Kidney (tissue), 14 donors: ENCODE data around the gene MAP2K3. TPM values are rescaled to one million over a fixed set of nuclear protein-coding genes. Genes with fewer than 3 reads are reported as not detected.

Experiments
- DNase-seq, 5 donors: peaks; one replicate each; pipeline ENCODE4 v3.0.0-alpha.2; 2013 to 2020
- FAIRE-seq: peaks from 2 replicates; lab custom pipeline; 2012; peaks lifted over from hg19 to GRCh38; lab: Jason Lieb, UNC
- H3K27ac ChIP-seq, 2 donors: one replicate each; pipeline ENCODE4 v1.7.0; 2013; ENCODE audit warnings: low read depth in 2 of 2, low read length in 2 of 2, inconsistent platforms in 1 of 2
- H3K27me3 ChIP-seq: one replicate; pipeline ENCODE4 v1.7.1; 2013; ENCODE audit warnings: low read length, inconsistent platforms; ENCODE audit not compliant: control insufficient read depth, insufficient read depth
- H3K36me3 ChIP-seq, 3 donors: one replicate each; pipeline versions ENCODE4 v1.7.0 to v1.7.1; 2013; ENCODE audit warnings: low read length in 3 of 3, control low read depth in 1 of 3, inconsistent platforms in 1 of 3; ENCODE audit not compliant: insufficient read depth in 3 of 3, control insufficient read depth in 2 of 3
- H3K4me1 ChIP-seq, 3 donors: one replicate each; pipeline versions ENCODE4 v1.7.0 to v1.7.1; 2013; ENCODE audit warnings: low read length in 3 of 3, inconsistent platforms in 1 of 3, low read depth in 1 of 3; ENCODE audit not compliant: control insufficient read depth in 2 of 3, insufficient read depth in 2 of 3
- H3K4me3 ChIP-seq, 3 donors: one replicate each; pipeline versions ENCODE4 v1.7.0 to v1.8.1; 2013; ENCODE audit warnings: low read length in 3 of 3, control low read depth in 1 of 3, inconsistent platforms in 1 of 3
- H3K9ac ChIP-seq, 3 donors: one replicate each; pipeline versions ENCODE4 v1.7.0 to v1.7.1; 2013; ENCODE audit warnings: low read length in 3 of 3, control low read depth in 1 of 3, inconsistent platforms in 1 of 3
- H3K9me3 ChIP-seq, 3 donors: one replicate each; pipeline versions ENCODE4 v1.7.0 to v1.7.1; 2013; ENCODE audit warnings: low read length in 3 of 3, control low read depth in 1 of 3, inconsistent platforms in 1 of 3; ENCODE audit not compliant: control insufficient read depth in 2 of 3, insufficient read depth in 1 of 3
- intact Hi-C: fragments of 100-400 bp; cut with DNase I; formaldehyde crosslinking; loops from one replicate; pipeline ENCODE4 v1.11.1; 2022
- polyA plus RNA-seq: library from polyadenylated mRNA; stranded (reverse); fragments of 350-450 nt; fragmentation: Illumina TruSeq; extraction: RNeasy Lipid Tissue Mini Kit (QIAGEN cat#74804); gene quantifications from one replicate; pipeline ENCODE4 v1.2.3, GENCODE V29; 2014; ENCODE audit warnings: low read depth, low replicate concordance; ENCODE audit not compliant: insufficient read depth
- total RNA-seq: library from RNA; stranded (reverse); fragmentation: NEBNext Ultra II Directional; extraction: Animal tissue kit (Norgen Biotek cat#: 25700); gene quantifications from one replicate; pipeline ENCODE4 v1.2.1, GENCODE V29; 2021
- TF ChIP-seq, protein P1 (sequence below): IDR thresholded peaks from 3 replicates; pipeline ENCODE4 v1.5.1; 2012; ENCODE audit warnings: mild to moderate bottlenecking, moderate library complexity, borderline replicate concordance; ENCODE audit not compliant: insufficient read depth; ENCODE audit errors: extremely low read depth
- donor health status: control.
- donor health status: control.
- donor health status: control.
- donor health status: control.
- donor health status: control.
- donor health status: DM: yes; HTN: yes; CAD: no.
- donor health status: Normal renal cell carcinoma (clear cell type).

The MAP2K3 gene
- total and polyA plus RNA-seq, 2 donors from 2014 or later: 40.1 to 44.0 TPM

DNA sequence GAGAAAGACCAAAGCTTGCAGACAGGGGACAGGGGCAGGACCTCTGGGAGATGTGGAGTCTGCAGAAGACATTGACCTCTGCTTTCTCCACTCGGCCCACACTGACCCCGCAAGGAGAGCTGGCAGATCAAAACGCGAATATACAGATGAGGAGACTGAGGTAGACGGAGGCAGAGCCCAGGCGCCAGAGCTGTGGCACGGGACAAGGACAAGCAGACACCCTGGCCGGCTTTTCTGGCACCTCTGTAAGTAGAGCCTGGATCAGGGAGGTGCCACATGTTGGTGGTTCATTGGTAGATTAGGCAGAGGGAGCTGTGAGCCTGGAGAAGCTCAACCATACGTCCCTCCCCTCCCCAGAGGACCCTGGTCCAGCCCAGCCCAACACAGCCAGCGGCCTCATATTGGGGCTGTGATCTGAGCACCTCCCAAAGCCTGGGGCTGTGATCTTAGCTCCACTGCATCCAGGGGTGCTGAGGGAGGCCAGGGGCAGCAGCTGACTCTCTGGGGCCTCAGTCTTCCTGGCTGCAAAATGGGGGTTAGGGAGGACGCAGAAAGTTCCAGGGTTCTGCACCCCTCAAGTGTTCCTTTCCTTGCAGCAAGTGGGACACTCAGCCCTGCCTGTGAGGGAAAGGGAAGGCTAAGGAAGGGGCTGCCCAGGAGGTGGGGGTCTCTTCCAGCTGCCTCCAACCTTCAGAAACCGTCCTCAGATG, 35.3 kb upstream of the MAP2K3 start:
- Histone ChIP-seq H3K27ac (no peak overlapping the region), H3K27me3 (no peaks in the 10 kb centered on the region), H3K9ac (no peak overlapping the region), H3K36me3 (no peaks in the 10 kb centered on the region), H3K4me1 (peaks cover 2 to 12% (median 9%) of the 10 kb centered on the region in 3 donors), H3K9me3 (no peaks in the 10 kb centered on the region), H3K4me3 (no peak overlapping the region)
- intact Hi-C loops: no loop called here
- FAIRE-seq (no peak), DNase-seq (no peak)
- TF ChIP-seq, protein P1, sequence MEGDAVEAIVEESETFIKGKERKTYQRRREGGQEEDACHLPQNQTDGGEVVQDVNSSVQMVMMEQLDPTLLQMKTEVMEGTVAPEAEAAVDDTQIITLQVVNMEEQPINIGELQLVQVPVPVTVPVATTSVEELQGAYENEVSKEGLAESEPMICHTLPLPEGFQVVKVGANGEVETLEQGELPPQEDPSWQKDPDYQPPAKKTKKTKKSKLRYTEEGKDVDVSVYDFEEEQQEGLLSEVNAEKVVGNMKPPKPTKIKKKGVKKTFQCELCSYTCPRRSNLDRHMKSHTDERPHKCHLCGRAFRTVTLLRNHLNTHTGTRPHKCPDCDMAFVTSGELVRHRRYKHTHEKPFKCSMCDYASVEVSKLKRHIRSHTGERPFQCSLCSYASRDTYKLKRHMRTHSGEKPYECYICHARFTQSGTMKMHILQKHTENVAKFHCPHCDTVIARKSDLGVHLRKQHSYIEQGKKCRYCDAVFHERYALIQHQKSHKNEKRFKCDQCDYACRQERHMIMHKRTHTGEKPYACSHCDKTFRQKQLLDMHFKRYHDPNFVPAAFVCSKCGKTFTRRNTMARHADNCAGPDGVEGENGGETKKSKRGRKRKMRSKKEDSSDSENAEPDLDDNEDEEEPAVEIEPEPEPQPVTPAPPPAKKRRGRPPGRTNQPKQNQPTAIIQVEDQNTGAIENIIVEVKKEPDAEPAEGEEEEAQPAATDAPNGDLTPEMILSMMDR: no peak

DNA sequence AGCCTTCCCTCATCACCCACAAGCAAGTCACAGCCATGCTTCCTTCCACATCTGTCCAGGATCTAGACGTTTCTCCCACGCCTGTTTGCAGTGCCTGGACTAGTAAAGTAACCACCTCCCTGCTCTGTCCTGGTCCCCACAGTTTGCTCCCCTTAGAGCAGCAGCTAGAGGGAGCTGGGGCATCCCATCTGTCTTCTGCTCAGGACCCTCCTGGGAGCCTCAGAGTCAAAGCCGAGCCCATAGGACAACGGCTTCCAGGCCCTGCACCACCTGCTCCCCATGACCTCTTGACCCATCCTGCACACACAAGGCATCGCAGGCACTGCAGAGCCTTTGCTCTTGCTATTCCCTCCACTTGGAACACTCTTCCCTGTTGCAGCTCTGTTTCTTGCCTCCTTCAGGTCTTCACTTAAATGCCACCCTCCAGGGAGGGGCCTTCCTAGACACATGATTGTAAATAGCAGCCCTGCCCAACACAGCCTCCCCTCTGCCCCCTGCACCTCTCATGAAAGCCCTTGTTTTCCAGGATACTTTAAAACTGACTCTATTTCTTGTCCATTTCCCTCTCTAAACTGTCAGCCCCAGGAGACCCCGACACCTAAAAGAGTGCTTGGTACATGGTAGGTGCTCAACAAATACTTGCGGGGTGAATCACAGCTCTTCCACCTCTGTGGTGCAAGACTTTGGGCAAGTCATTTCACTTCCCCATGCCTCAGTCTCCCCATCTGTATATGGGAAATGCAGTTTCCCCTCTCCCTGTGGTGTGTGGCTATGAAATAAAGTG, 34.4 kb upstream of the MAP2K3 start:
- H3K4me1 ChIP-seq: peaks cover 2 to 12% (median 6%) of the 10 kb centered on the region in 3 donors
- no peak for FAIRE-seq
- DNase-seq: no peak
- H3K27me3 ChIP-seq: no peaks in the 10 kb centered on the region
- intact Hi-C loops: no loop called here
- TF ChIP-seq, protein P1: no peak
- no peaks in the 10 kb centered on the region for H3K9me3 ChIP-seq
- H3K9ac ChIP-seq: no peak overlapping the region
- H3K36me3 ChIP-seq: no peaks in the 10 kb centered on the region
- no peak overlapping the region for H3K27ac ChIP-seq
- H3K4me3 ChIP-seq: no peak overlapping the region

DNA sequence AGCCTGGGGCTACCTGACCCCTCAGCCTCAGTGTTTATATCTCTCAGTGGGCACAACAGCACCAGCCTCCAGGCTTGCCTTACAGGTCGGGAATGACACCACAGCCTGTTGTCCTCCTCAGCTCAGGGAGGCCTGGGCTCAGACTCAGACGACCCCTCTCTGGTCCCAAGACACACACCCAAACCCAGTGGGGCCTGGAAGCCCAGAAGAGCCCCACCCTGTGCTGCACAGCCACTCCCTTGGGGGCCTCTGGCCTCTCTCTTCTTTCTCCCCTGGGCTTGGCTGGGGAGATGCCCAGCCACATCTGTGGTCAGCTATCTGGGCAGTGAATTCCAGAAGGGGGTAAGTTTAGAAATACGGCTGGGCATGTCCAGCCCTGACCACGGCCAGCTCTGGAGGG, 33.7 kb upstream of the MAP2K3 start:
- no peak overlapping the region for H3K27ac ChIP-seq

More for the DNA sequence above, 33.7 kb upstream of the MAP2K3 start:
- Histone ChIP-seq H3K9ac (no peak overlapping the region), H3K4me1 (peaks cover 2 to 12% (median 6%) of the 10 kb centered on the region in 3 donors), H3K36me3 (no peaks in the 10 kb centered on the region), H3K9me3 (no peaks in the 10 kb centered on the region), H3K27me3 (no peaks in the 10 kb centered on the region), H3K4me3 (no peak overlapping the region)
- TF ChIP-seq, protein P1: no peak
- intact Hi-C loops: no loop called here
- DNase-seq (no peak), FAIRE-seq (no peak)
